Immature natural killer cell (primary cell): Measurements from ENCODE around the gene AP2B1. TPM values are rescaled to one million over a fixed set of nuclear protein-coding genes. Genes with fewer than 3 reads are reported as not detected.

ENCODE experiments used
- DNase-seq, 3 donors: peaks; one replicate each; pipeline ENCODE4 v3.0.0; 2022; ENCODE audit warnings: mixed read lengths in 1 of 3
- H3K27ac Mint-ChIP-seq, 6 donors: one replicate each; pipeline ENCODE4 v1.8.0; 2020; ENCODE audit warnings: mixed read lengths in 6 of 6, mild to moderate bottlenecking in 5 of 6, inconsistent platforms in 4 of 6, moderate library complexity in 3 of 6
- H3K27me3 Mint-ChIP-seq, 3 donors: one replicate each; pipeline ENCODE4 v1.8.0; 2020 to 2021; ENCODE audit warnings: low read depth in 3 of 3, mild to moderate bottlenecking in 3 of 3, mixed read lengths in 3 of 3, moderate library complexity in 3 of 3, inconsistent platforms in 1 of 3
- H3K36me3 Mint-ChIP-seq, 3 donors: one replicate each; pipeline ENCODE4 v1.8.0; 2020; ENCODE audit warnings: mixed read lengths in 3 of 3, inconsistent platforms in 2 of 3, mild to moderate bottlenecking in 2 of 3
- H3K4me1 Mint-ChIP-seq, 2 donors: one replicate each; pipeline ENCODE4 v1.8.0; 2020; ENCODE audit warnings: inconsistent platforms in 2 of 2, mild to moderate bottlenecking in 2 of 2, mixed read lengths in 2 of 2, moderate library complexity in 1 of 2
- H3K4me3 Mint-ChIP-seq, 5 donors: one replicate each; pipeline ENCODE4 v1.8.0; 2020; ENCODE audit warnings: mild to moderate bottlenecking in 5 of 5, mixed read lengths in 5 of 5, inconsistent platforms in 3 of 5, moderate library complexity in 3 of 5
- H3K9me3 Mint-ChIP-seq, 6 donors: one replicate each; pipeline ENCODE4 v1.8.0; 2020; ENCODE audit warnings: mild to moderate bottlenecking in 6 of 6, mixed read lengths in 6 of 6, inconsistent platforms in 4 of 6, moderate library complexity in 3 of 6
- polyA plus RNA-seq, 3 donors: library from polyadenylated mRNA; unstranded; fragments of 300-500 nt; fragmentation: Illumina TruSeq; gene quantifications; one replicate each; pipeline ENCODE4 v1.2.3, GENCODE V29; 2021

AP2B1 gene
- polyA plus RNA-seq, 3 donors from 2014 or later = 43.7 to 79.9 (median 51.4) TPM

DNA sequence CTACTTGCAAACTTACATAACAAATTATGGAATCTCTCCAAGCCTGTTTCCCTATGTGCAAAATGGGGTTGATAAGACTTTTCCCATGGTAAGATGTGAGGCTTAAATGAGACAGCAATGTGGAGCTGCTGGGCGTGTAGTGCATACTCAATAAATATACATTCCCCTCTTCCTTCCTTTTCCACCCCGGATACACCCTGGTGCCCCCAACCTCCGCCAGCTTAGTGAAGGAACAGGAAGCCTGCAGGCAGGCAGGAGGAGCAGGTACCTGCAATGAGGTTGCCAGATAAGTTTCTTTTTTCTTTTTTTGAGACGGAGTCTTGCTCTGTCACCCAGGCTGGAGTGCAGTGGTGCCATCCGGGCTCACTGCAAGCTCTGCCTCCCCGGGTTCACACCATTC, 188.5 kb downstream of the AP2B1 start:
- H3K9me3 Mint-ChIP-seq = no peaks in the 10 kb centered on the region

More for the DNA sequence above, 188.5 kb downstream of the AP2B1 start:
- no peak overlapping the region for H3K27ac Mint-ChIP-seq
- H3K36me3 Mint-ChIP-seq = no peaks in the 10 kb centered on the region
- no peak overlapping the region for H3K4me3 Mint-ChIP-seq
- no peaks in the 10 kb centered on the region for H3K4me1 Mint-ChIP-seq
- peaks cover 2 to 4% (median 3%) of the 10 kb centered on the region in 3 donors for H3K27me3 Mint-ChIP-seq
- no peak for DNase-seq

Other genes with a start within 250 kb of the AP2B1 start
- 10 to 100 TPM in 1 of 3 donors, 1 to 10 TPM in 2; 1.8 to 12.6 (median 7.0) TPM for gene SLFN11, start 213.7 kb upstream of the AP2B1 start, polyA plus RNA-seq
- 10 to 100 TPM in 1 of 3 donors, 1 to 10 TPM in 1, under 1 TPM in 1; 0.44 to 10.5 (median 6.3) TPM for gene SLFN12, start 154.8 kb upstream of the AP2B1 start, polyA plus RNA-seq
- 10 to 100 TPM; 11.8 to 41.8 (median 39.2) TPM for gene SLFN13, start 138.6 kb upstream of the AP2B1 start, polyA plus RNA-seq
- gene SLFN12L, start 49.6 kb upstream of the AP2B1 start, polyA plus RNA-seq = 10 to 100 TPM; 14.8 to 28.8 (median 27.4) TPM
- under 1 TPM in 2 of 3 donors, not detected in 1; 0.10 to 0.50 TPM for gene SLFN14, start 26.5 kb upstream of the AP2B1 start, polyA plus RNA-seq
- 1 to 10 TPM in 2 of 3 donors, not detected in 1; 1.7 to 2.0 TPM for gene PEX12, start 8.8 kb upstream of the AP2B1 start, polyA plus RNA-seq
- gene RASL10B, start 144.3 kb downstream of the AP2B1 start, polyA plus RNA-seq = not detected
- gene GAS2L2, start 165.9 kb downstream of the AP2B1 start, polyA plus RNA-seq = not detected
- gene C17orf50, start 173.6 kb downstream of the AP2B1 start, polyA plus RNA-seq = under 1 TPM in 2 of 3 donors, not detected in 1; 0.28 to 0.34 TPM
- gene MMP28, start 208.3 kb downstream of the AP2B1 start, polyA plus RNA-seq = not detected
- gene TAF15, start 222.2 kb downstream of the AP2B1 start, polyA plus RNA-seq = 10 to 100 TPM in 2 of 3 donors, 1 to 10 TPM in 1; 9.4 to 35.5 (median 10.3) TPM